Measurements from ENCODE around the gene MLLT11. TPM values are rescaled to one million over a fixed set of nuclear protein-coding genes. Genes with fewer than 3 reads are reported as not detected.

The MLLT11 gene
- total and polyA plus RNA-seq, 11 donors, result 4.8 to 54.1 (median 20.5) TPM

- H3K27me3 ChIP-seq, result no peaks in the 10 kb centered on the region
- intact Hi-C loops (cut with DNase I), result loop anchor here in 1 of 10 donors (5.0 kb wide), 1 partner anchor 35 kb away; no protein-coding TSS in a partner anchor
- peaks cover 0 to 84% (median 40%) of the 10 kb centered on the region in 9 donors for H3K36me3 ChIP-seq
- H3K4me3 ChIP-seq, result no peak overlapping the region
- H3K9me3 ChIP-seq, result no peaks in the 10 kb centered on the region
- no peak overlapping the region for H3K27ac ChIP-seq
- H3K4me1 ChIP-seq, result no peaks in the 10 kb centered on the region
- ATAC-seq (no peak), DNase-seq (no peak)
- 71 to 78% (median 75%) methylated on average over 2 of the region's 2 CpGs for WGBS, 4 donors
- TF ChIP-seq POLR2A (IDR thresholded peaks at IDR 0.05) (no peak), CTCF (IDR thresholded peaks at IDR 0.05) (no peak)
Measured at GRCh38 chr1:151106894-151107293, 46.7 kb downstream of the MLLT11 start.

DNA sequence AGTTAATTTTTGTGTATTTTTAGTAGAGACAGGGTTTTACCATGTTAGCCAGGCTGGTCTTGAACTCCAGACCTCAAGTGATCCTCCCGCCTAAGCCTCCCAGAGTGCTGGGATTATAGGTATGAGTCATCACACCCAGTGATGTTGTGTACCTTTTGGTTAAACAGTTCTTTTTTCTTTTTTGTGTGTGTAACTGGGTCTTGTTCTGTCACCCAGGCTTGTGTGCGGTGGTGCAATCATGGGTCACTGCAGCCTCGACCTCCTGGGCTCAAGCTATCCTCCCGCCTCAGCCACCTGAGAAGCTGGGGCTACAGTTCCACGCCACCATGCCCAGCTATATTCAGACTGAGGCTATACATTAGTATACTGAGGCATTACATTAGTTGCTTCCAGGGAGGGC is 48.1 kb downstream of the MLLT11 start:
- no peaks in the 10 kb centered on the region for H3K4me1 ChIP-seq
- no peak for DNase-seq
- peaks cover 0 to 76% (median 40%) of the 10 kb centered on the region in 9 donors for H3K36me3 ChIP-seq
- no peaks in the 10 kb centered on the region for H3K9me3 ChIP-seq
- 91 to 97% (median 95%) methylated on average over 5 of the region's 5 CpGs for WGBS, 4 donors
- H3K4me3 ChIP-seq, result no peak overlapping the region
- no peak overlapping the region for H3K27ac ChIP-seq
- no peaks in the 10 kb centered on the region for H3K27me3 ChIP-seq
- ATAC-seq, result no peak
- TF ChIP-seq CTCF (IDR thresholded peaks at IDR 0.05) (no peak), POLR2A (IDR thresholded peaks at IDR 0.05) (no peak)
- intact Hi-C loops (cut with DNase I), result loop anchor here in 1 of 10 donors (5.0 kb wide), 1 partner anchor 34 kb away; no protein-coding TSS in a partner anchor

DNA sequence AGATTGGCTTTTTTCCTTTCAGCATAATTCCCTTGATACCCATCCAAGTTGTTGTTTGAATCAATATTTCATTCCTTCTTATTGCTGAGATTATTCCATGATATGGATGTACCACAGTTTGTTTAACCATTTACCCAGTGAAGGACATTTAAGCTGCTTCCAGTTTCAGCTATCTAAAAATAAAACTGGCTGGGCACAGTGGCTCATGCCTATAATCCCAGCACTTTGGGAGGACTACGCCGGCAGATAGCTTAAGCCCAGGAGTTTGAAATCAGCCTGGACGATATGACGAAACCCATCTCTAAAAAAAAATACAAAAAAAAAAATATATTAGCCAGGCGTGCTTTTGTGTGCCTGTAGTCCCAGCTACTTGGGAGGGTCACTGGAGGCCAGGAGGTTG is 53.7 kb downstream of the MLLT11 start:
- WGBS, 4 donors, result 71 to 83% (median 77%) methylated on average over 5 of the region's 5 CpGs
- H3K27ac ChIP-seq, result no peak overlapping the region
- H3K4me3 ChIP-seq, result no peak overlapping the region
- H3K36me3 ChIP-seq, result peaks cover 0 to 77% (median 28%) of the 10 kb centered on the region in 9 donors
- DNase-seq (no peak), ATAC-seq (no peak)
- H3K27me3 ChIP-seq, result no peaks in the 10 kb centered on the region
- intact Hi-C loops (cut with DNase I), result no loop called here
- TF ChIP-seq CTCF (IDR thresholded peaks at IDR 0.05) (no peak), POLR2A (IDR thresholded peaks at IDR 0.05) (no peak)
- H3K9me3 ChIP-seq, result no peaks in the 10 kb centered on the region
- H3K4me1 ChIP-seq, result no peaks in the 10 kb centered on the region

Other genes with a start within 250 kb of the MLLT11 start
- 10 to 100 TPM; 22.2 to 45.0 (median 32.0) TPM for gene ARNT, start 183.8 kb upstream of the MLLT11 start, total RNA-seq
- gene ARNT, start 183.8 kb upstream of the MLLT11 start, polyA plus RNA-seq, result 10 to 100 TPM; 10.3 to 18.2 TPM
- gene CTXND2, start 173.3 kb upstream of the MLLT11 start, total RNA-seq, result not detected
- gene CTXND2, start 173.3 kb upstream of the MLLT11 start, polyA plus RNA-seq, result not detected
- gene SETDB1, start 134.0 kb upstream of the MLLT11 start, total RNA-seq, result 10 to 100 TPM; 12.5 to 28.0 (median 17.5) TPM
- 10 to 100 TPM; 12.7 to 12.9 TPM for gene SETDB1, start 134.0 kb upstream of the MLLT11 start, polyA plus RNA-seq
- 100 to 1,000 TPM in 2 of 9 donors, 10 to 100 TPM in 7; 51.7 to 113 (median 76.1) TPM for gene CERS2, start 85.6 kb upstream of the MLLT11 start, total RNA-seq
- gene CERS2, start 85.6 kb upstream of the MLLT11 start, polyA plus RNA-seq, result 10 to 100 TPM; 72.0 to 94.1 TPM
- 1 to 10 TPM in 1 of 9 donors, under 1 TPM in 3, not detected in 5; 0.12 to 2.0 (median 0.35) TPM for gene ANXA9, start 78.1 kb upstream of the MLLT11 start, total RNA-seq
- under 1 TPM in 1 of 2 donors, not detected in 1; 0.19 TPM for gene ANXA9, start 78.1 kb upstream of the MLLT11 start, polyA plus RNA-seq
- gene MINDY1, start 53.5 kb upstream of the MLLT11 start, total RNA-seq, result 10 to 100 TPM; 37.6 to 98.4 (median 54.2) TPM
- gene MINDY1, start 53.5 kb upstream of the MLLT11 start, polyA plus RNA-seq, result 10 to 100 TPM; 18.5 to 20.4 TPM
- 10 to 100 TPM; 32.5 to 65.3 (median 42.0) TPM for gene PRUNE1, start 51.9 kb upstream of the MLLT11 start, total RNA-seq
- 10 to 100 TPM; 15.1 to 22.8 TPM for gene PRUNE1, start 51.9 kb upstream of the MLLT11 start, polyA plus RNA-seq
- under 1 TPM in 7 of 9 donors, not detected in 2; 0.09 to 0.59 (median 0.38) TPM for gene BNIPL, start 23.8 kb upstream of the MLLT11 start, total RNA-seq
- gene BNIPL, start 23.8 kb upstream of the MLLT11 start, polyA plus RNA-seq, result under 1 TPM; 0.07 to 0.65 TPM
- 10 to 100 TPM in 3 of 9 donors, 1 to 10 TPM in 6; 7.1 to 14.2 (median 8.0) TPM for gene C1orf56, start 12.6 kb upstream of the MLLT11 start, total RNA-seq
- gene C1orf56, start 12.6 kb upstream of the MLLT11 start, polyA plus RNA-seq, result 1 to 10 TPM; 6.3 to 7.5 TPM
- 10 to 100 TPM; 21.7 to 65.9 (median 28.2) TPM for gene CDC42SE1, start 775 bp upstream of the MLLT11 start, total RNA-seq
- 10 to 100 TPM; 20.3 to 37.8 TPM for gene CDC42SE1, start 775 bp upstream of the MLLT11 start, polyA plus RNA-seq
- 10 to 100 TPM in 8 of 9 donors, 1 to 10 TPM in 1; 5.9 to 15.2 (median 11.7) TPM for gene GABPB2, start 10.4 kb downstream of the MLLT11 start, total RNA-seq
- gene GABPB2, start 10.4 kb downstream of the MLLT11 start, polyA plus RNA-seq, result 1 to 10 TPM; 4.6 to 8.9 TPM
- gene SEMA6C, start 86.2 kb downstream of the MLLT11 start, total RNA-seq, result 10 to 100 TPM; 36.4 to 97.1 (median 50.8) TPM
- gene SEMA6C, start 86.2 kb downstream of the MLLT11 start, polyA plus RNA-seq, result 10 to 100 TPM; 16.4 to 85.0 TPM
- 1 to 10 TPM in 6 of 9 donors, under 1 TPM in 3; 0.49 to 7.9 (median 1.3) TPM for gene TNFAIP8L2, start 96.3 kb downstream of the MLLT11 start, total RNA-seq
- 1 to 10 TPM; 1.6 to 2.0 TPM for gene TNFAIP8L2, start 96.3 kb downstream of the MLLT11 start, polyA plus RNA-seq
- 10 to 100 TPM; 10.1 to 26.8 (median 13.0) TPM for gene LYSMD1, start 105.5 kb downstream of the MLLT11 start, total RNA-seq
- 10 to 100 TPM in 1 of 2 donors, 1 to 10 TPM in 1; 6.8 to 14.7 TPM for gene LYSMD1, start 105.5 kb downstream of the MLLT11 start, polyA plus RNA-seq
- 10 to 100 TPM; 11.5 to 28.4 (median 17.5) TPM for gene SCNM1, start 105.7 kb downstream of the MLLT11 start, total RNA-seq
- 10 to 100 TPM; 33.0 to 44.4 TPM for gene SCNM1, start 105.7 kb downstream of the MLLT11 start, polyA plus RNA-seq
- gene TMOD4, start 115.6 kb downstream of the MLLT11 start, total RNA-seq, result under 1 TPM in 3 of 9 donors, not detected in 6; 0.37 to 0.61 (median 0.50) TPM
- not detected for gene TMOD4, start 115.6 kb downstream of the MLLT11 start, polyA plus RNA-seq
- gene VPS72, start 129.8 kb downstream of the MLLT11 start, total RNA-seq, result 10 to 100 TPM; 29.6 to 49.1 (median 38.1) TPM
- 10 to 100 TPM; 31.2 to 41.6 TPM for gene VPS72, start 129.8 kb downstream of the MLLT11 start, polyA plus RNA-seq
- gene PIP5K1A, start 138.2 kb downstream of the MLLT11 start, total RNA-seq, result 10 to 100 TPM; 28.1 to 48.8 (median 37.0) TPM
- gene PIP5K1A, start 138.2 kb downstream of the MLLT11 start, polyA plus RNA-seq, result 10 to 100 TPM; 20.5 to 26.1 TPM
- 100 to 1,000 TPM; 127 to 181 (median 138) TPM for gene PSMD4, start 194.3 kb downstream of the MLLT11 start, total RNA-seq
- 100 to 1,000 TPM; 205 to 231 TPM for gene PSMD4, start 194.3 kb downstream of the MLLT11 start, polyA plus RNA-seq
- 10 to 100 TPM; 10.9 to 30.3 (median 14.3) TPM for gene ZNF687, start 221.9 kb downstream of the MLLT11 start, total RNA-seq
- 10 to 100 TPM in 1 of 2 donors, 1 to 10 TPM in 1; 6.9 to 11.1 TPM for gene ZNF687, start 221.9 kb downstream of the MLLT11 start, polyA plus RNA-seq

All from heart left ventricle (tissue), 16 donors.